WTC11 (cell line): ENCODE measurements around the gene CXCL3. TPM values are rescaled to one million over a fixed set of nuclear protein-coding genes. Genes with fewer than 3 reads are reported as not detected.

Experiments used
- ATAC-seq: fragments of 200-7000 bp; cut with Tn5 transposase; 2 replicates; pipeline ENCODE4 v1.10.0; 2021; ENCODE audit warnings: mild to moderate bottlenecking, moderate library complexity
- CTCF ChIA-PET: fragments of 300-600 bp; sonication (Branson Sonifier 250); formaldehyde crosslinking; loops from one replicate; lab custom pipeline; 2021; ENCODE audit warnings: antibody characterized with exemption; lab: Charles Lee
- POLR2A ChIA-PET: fragments of 350-600 bp; sonication (Branson Sonifier 250); formaldehyde crosslinking; loops from one replicate; lab custom pipeline; 2021; ENCODE audit warnings: antibody characterized with exemption; lab: Charles Lee
- DNase-seq: peaks from one replicate; pipeline ENCODE4 v3.0.0; 2021; ENCODE audit warnings: low spot score
- H3K27ac Mint-ChIP-seq: 2 replicates; pipeline ENCODE4 v1.8.0; 2021; ENCODE audit warnings: mixed read lengths
- H3K27me3 Mint-ChIP-seq: 2 replicates; pipeline ENCODE4 v1.8.0; 2021; ENCODE audit warnings: low read depth, mild to moderate bottlenecking, moderate library complexity, mixed read lengths
- H3K36me3 Mint-ChIP-seq: 2 replicates; pipeline ENCODE4 v1.8.0; 2021; ENCODE audit warnings: mixed read lengths
- H3K4me1 Mint-ChIP-seq: 2 replicates; pipeline ENCODE4 v1.8.0; 2022; ENCODE audit warnings: mixed read lengths
- H3K4me3 Mint-ChIP-seq: 2 replicates; pipeline ENCODE4 v1.8.0; 2021; ENCODE audit warnings: mild to moderate bottlenecking, moderate library complexity, mixed read lengths
- H3K9me3 Mint-ChIP-seq: 2 replicates; pipeline ENCODE4 v1.8.0; 2021; ENCODE audit warnings: mixed read lengths
- AFF4 ChIP-seq: sonication (generic); formaldehyde crosslinking; IDR thresholded peaks from 2 replicates; pipeline ENCODE4 v1.8.1; 2023; ENCODE audit warnings: mild to moderate bottlenecking, missing genetic modification reagents, borderline replicate concordance
- ATF3 ChIP-seq: sonication (generic); formaldehyde crosslinking; conservative IDR thresholded peaks from 2 replicates; pipeline ENCODE4 v1.8.1; 2022; ENCODE audit warnings: mild to moderate bottlenecking, missing genetic modification reagents
- CTCF ChIP-seq: fragments of 200-600 bp; IDR thresholded peaks from 2 replicates; pipeline ENCODE4 v1.8.0; 2022; ENCODE audit warnings: antibody characterized with exemption
- E2F5 ChIP-seq: sonication (generic); formaldehyde crosslinking; IDR thresholded peaks from 2 replicates; pipeline ENCODE4 v1.8.1; 2022; ENCODE audit warnings: mild to moderate bottlenecking, moderate library complexity, missing genetic modification reagents
- ESRRA ChIP-seq: sonication (generic); formaldehyde crosslinking; IDR thresholded peaks from 2 replicates; pipeline ENCODE4 v1.8.1; 2022; ENCODE audit warnings: mild to moderate bottlenecking, missing genetic modification reagents, borderline replicate concordance
- GABPB1 ChIP-seq: sonication (generic); formaldehyde crosslinking; IDR thresholded peaks from 2 replicates; pipeline ENCODE4 v1.8.1; 2023; ENCODE audit warnings: mild to moderate bottlenecking, missing genetic modification reagents
- GTF2I ChIP-seq: fragments of 250-450 bp; sonication (Bioruptor Pico); conservative IDR thresholded peaks from 2 replicates; pipeline ENCODE4 v1.4.0; 2021; ENCODE audit warnings: mild to moderate bottlenecking
- IRF2 ChIP-seq: sonication (generic); formaldehyde crosslinking; IDR thresholded peaks from 2 replicates; pipeline ENCODE4 v1.8.0; 2022; ENCODE audit warnings: low read depth, missing genetic modification reagents, borderline replicate concordance
- RELA ChIP-seq: sonication (generic); formaldehyde crosslinking; IDR thresholded peaks from 2 replicates; pipeline ENCODE4 v1.8.1; 2022; ENCODE audit warnings: missing genetic modification reagents, mild to moderate bottlenecking, borderline replicate concordance
- RORB ChIP-seq: fragments of 250-450 bp; sonication (Bioruptor Pico); IDR thresholded peaks from 2 replicates; pipeline ENCODE4 v1.9.0; 2021; ENCODE audit warnings: mild to moderate bottlenecking
- USF2 ChIP-seq: sonication (generic); formaldehyde crosslinking; IDR thresholded peaks from 2 replicates; pipeline ENCODE4 v1.8.1; 2023; ENCODE audit warnings: mild to moderate bottlenecking, missing genetic modification reagents, moderate library complexity
- ZNF416 ChIP-seq: fragments of 250-450 bp; sonication (Bioruptor Pico); IDR thresholded peaks from 2 replicates; pipeline ENCODE4 v1.9.0; 2021; ENCODE audit warnings: mild to moderate bottlenecking, inconsistent platforms
- total RNA-seq: library from RNA; stranded (reverse); gene quantifications from 3 replicates; pipeline ENCODE4 v1.2.3, GENCODE V29; 2021
- TF ChIP-seq, protein P1 (sequence below): fragments of 250-450 bp; sonication (Bioruptor Pico); IDR thresholded peaks from 2 replicates; pipeline ENCODE4 v1.9.0; 2021; ENCODE audit warnings: moderate library complexity, mild to moderate bottlenecking, inconsistent platforms, borderline replicate concordance
- TF ChIP-seq, protein P2 (sequence below): fragments of 250-450 bp; sonication (Bioruptor Pico); conservative IDR thresholded peaks from 2 replicates; pipeline ENCODE4 v1.9.0; 2021; ENCODE audit warnings: mild to moderate bottlenecking
- TF ChIP-seq, protein P3 (sequence below): sonication (generic); formaldehyde crosslinking; IDR thresholded peaks from 2 replicates; pipeline ENCODE4 v1.8.1; 2023; ENCODE audit warnings: mild to moderate bottlenecking, missing genetic modification reagents
- TF ChIP-seq, protein P4 (sequence below): sonication (generic); formaldehyde crosslinking; IDR thresholded peaks from 2 replicates; pipeline ENCODE4 v1.8.0; 2022; ENCODE audit warnings: mild to moderate bottlenecking, missing genetic modification reagents

CXCL3 gene
- total RNA-seq, 1 experiment from 2014 or later, result 3.5 TPM

GRCh38 chr4:74054483-74055047, 16.1 kb upstream of the CXCL3 start:
- no peak overlapping the region for H3K4me3 Mint-ChIP-seq
- ATAC-seq, result no peak
- no peak for TF ChIP-seq RELA (CRISPR knock-in tag)
- no peak for TF ChIP-seq E2F5 (CRISPR knock-in tag)
- TF ChIP-seq, protein P1, sequence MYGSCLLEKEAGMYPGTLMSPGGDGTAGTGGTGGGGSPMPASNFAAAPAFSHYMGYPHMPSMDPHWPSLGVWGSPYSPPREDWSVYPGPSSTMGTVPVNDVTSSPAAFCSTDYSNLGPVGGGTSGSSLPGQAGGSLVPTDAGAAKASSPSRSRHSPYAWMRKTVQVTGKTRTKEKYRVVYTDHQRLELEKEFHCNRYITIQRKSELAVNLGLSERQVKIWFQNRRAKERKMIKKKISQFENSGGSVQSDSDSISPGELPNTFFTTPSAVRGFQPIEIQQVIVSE, result no peak
- no peak for TF ChIP-seq ESRRA (CRISPR knock-in tag)
- TF ChIP-seq, protein P2, sequence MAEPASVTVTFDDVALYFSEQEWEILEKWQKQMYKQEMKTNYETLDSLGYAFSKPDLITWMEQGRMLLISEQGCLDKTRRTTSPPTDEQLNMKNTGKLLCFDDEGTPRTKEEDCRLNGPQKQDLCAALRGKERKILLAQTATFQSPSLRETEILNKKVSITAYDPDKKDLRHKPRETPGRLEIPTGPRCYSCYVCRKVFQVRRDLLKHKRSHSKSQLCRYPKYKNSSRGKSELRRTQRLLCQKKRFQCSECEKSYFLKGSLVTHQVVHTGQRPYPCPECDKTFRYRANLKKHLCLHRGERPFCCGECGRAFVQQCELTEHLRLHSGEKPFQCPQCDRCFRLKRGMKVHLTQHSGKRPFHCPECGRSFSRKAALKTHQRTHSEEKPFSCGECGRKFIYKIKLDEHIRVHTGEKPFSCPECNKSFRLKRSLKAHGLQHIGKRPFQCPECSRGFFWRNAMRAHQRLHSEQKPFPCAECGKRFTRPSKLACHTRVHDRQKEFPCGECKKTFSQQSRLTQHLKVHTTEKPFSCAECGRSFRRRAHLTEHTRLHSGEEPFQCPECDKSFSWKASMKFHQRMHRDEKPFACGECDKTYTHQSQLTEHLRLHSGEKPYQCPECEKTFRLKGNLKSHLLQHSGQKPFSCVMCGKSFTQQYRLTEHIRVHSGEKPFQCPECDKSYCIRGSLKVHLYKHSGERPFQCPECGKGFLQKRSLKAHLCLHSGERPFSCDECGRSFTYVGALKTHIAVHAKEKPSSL (CRISPR knock-in tag), result no peak
- TF ChIP-seq AFF4 (CRISPR knock-in tag), result no peak
- no peak for TF ChIP-seq ATF3 (CRISPR knock-in tag)
- TF ChIP-seq GABPB1, result no peak
- no peak for TF ChIP-seq ZNF416 (CRISPR knock-in tag)
- TF ChIP-seq, protein P3, sequence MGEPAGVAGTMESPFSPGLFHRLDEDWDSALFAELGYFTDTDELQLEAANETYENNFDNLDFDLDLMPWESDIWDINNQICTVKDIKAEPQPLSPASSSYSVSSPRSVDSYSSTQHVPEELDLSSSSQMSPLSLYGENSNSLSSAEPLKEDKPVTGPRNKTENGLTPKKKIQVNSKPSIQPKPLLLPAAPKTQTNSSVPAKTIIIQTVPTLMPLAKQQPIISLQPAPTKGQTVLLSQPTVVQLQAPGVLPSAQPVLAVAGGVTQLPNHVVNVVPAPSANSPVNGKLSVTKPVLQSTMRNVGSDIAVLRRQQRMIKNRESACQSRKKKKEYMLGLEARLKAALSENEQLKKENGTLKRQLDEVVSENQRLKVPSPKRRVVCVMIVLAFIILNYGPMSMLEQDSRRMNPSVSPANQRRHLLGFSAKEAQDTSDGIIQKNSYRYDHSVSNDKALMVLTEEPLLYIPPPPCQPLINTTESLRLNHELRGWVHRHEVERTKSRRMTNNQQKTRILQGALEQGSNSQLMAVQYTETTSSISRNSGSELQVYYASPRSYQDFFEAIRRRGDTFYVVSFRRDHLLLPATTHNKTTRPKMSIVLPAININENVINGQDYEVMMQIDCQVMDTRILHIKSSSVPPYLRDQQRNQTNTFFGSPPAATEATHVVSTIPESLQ (CRISPR knock-in tag), result no peak
- no peak for TF ChIP-seq IRF2 (CRISPR knock-in tag)
- no peak for TF ChIP-seq CTCF
- no peak for TF ChIP-seq USF2 (CRISPR knock-in tag)
- no peak for TF ChIP-seq RORB (CRISPR knock-in tag)
- no peak for TF ChIP-seq GTF2I (CRISPR knock-in tag)
- TF ChIP-seq, protein P4, sequence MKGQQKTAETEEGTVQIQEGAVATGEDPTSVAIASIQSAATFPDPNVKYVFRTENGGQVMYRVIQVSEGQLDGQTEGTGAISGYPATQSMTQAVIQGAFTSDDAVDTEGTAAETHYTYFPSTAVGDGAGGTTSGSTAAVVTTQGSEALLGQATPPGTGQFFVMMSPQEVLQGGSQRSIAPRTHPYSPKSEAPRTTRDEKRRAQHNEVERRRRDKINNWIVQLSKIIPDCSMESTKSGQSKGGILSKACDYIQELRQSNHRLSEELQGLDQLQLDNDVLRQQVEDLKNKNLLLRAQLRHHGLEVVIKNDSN, result no peak
- no peaks in the 10 kb centered on the region for H3K36me3 Mint-ChIP-seq
- DNase-seq, result no peak
- no peak overlapping the region for H3K27ac Mint-ChIP-seq
- no peaks in the 10 kb centered on the region for H3K27me3 Mint-ChIP-seq
- peaks cover 1% of the 10 kb centered on the region; the same call in 1 of the 2 replicates for H3K9me3 Mint-ChIP-seq
- CTCF ChIA-PET, result no interaction called here
- H3K4me1 Mint-ChIP-seq, result peaks cover 23% of the 10 kb centered on the region
- POLR2A ChIA-PET, result no interaction called here
